Mucosa of descending colon (tissue), 3 donors: ENCODE data around the gene ARL14EPL. TPM values are rescaled to one million over a fixed set of nuclear protein-coding genes. Genes with fewer than 3 reads are reported as not detected.
A peak's percentile ranks its signal among the peaks of the same experiment; 100 is the strongest.
"Not testable (repeated sequence)": the region's sequence is repeated elsewhere in the genome, so short reads cannot be mapped to it uniquely, and the experiment has no call there.

ENCODE experiments used
- ATAC-seq: fragments of 200-7000 bp; cut with Tn5 transposase; one replicate; pipeline ENCODE4 v1.9.1; 2020; ENCODE audit warnings: mild to moderate bottlenecking, moderate library complexity
- DNase-seq, 3 donors: peaks; one replicate each; pipeline ENCODE4 v3.0.0-alpha.2; 2020
- H3K36me3 ChIP-seq: fragments of 200-600 bp; one replicate; pipeline ENCODE4 v1.8.0; 2021; ENCODE audit warnings: low read depth, mild to moderate bottlenecking
- H3K4me1 ChIP-seq: fragments of 200-600 bp; one replicate; pipeline ENCODE4 v1.8.0; 2021; ENCODE audit warnings: low read depth, mild to moderate bottlenecking
- H3K4me3 ChIP-seq: fragments of 200-600 bp; one replicate; pipeline ENCODE4 v1.8.0; 2021; ENCODE audit warnings: mild to moderate bottlenecking
- H3K9me3 ChIP-seq: fragments of 200-600 bp; one replicate; pipeline ENCODE4 v1.8.0; 2021; ENCODE audit warnings: mild to moderate bottlenecking
- CTCF ChIP-seq: fragments of 200-600 bp; IDR thresholded peaks from one replicate; pipeline ENCODE4 v1.8.0; 2022; ENCODE audit warnings: antibody characterized with exemption, mild to moderate bottlenecking
- intact Hi-C, 2 donors: fragments of 100-400 bp; cut with DNase I in 1 of 2; cut with micrococcal nuclease in 1 of 2; formaldehyde crosslinking; loops; one replicate each; pipeline versions ENCODE4 v1.11.0 to v1.11.1; 2022; cut with DNase I, micrococcal nuclease
- total RNA-seq, 3 donors: library from RNA; stranded (reverse); fragmentation: NEBNext Ultra II Directional in 2 of 3; extraction: Animal tissue kit (Norgen Biotek cat#: 25700) in 2 of 3; gene quantifications; one replicate each; pipeline versions ENCODE4 v1.2.1 to v1.2.4, GENCODE V29; 2021 to 2023
- donor health status: DM: no; HTN: no; CAD: no; lungs with moderate emphysema.
- donor health status: DM: no; HTN: no; CAD: no.
- donor health status: DM: no; HTN: yes; CAD: no.

Gene ARL14EPL
- total RNA-seq, 3 donors from 2014 or later = not detected

GRCh38 chr5:116084871-116085715 lies 52.8 kb downstream of the ARL14EPL start, which contains the start of gene COMMD10:
TSS of gene COMMD10 (plus strand) at chr5:116085025.
- intact Hi-C loops = no loop called here
- ATAC-seq (peak; percentile 96), DNase-seq (peak; percentile 85 to 88 (median 86))

GRCh38 chr5:116086309-116086708 lies 54.0 kb downstream of the ARL14EPL start:
- DNase-seq, ATAC-seq, H3K9me3 ChIP-seq, intact Hi-C loops, H3K36me3 ChIP-seq, H3K4me3 ChIP-seq, H3K4me1 ChIP-seq: not testable (repeated sequence)

More at GRCh38 chr5:116084871-116085715, 52.8 kb downstream of the ARL14EPL start, which contains the start of gene COMMD10:
- no peaks in the 10 kb centered on the region for H3K4me1 ChIP-seq
- H3K36me3 ChIP-seq = no peaks in the 10 kb centered on the region
- H3K9me3 ChIP-seq = no peaks in the 10 kb centered on the region
- TF ChIP-seq CTCF = no peak
- peak within 1 kb of the TSS; percentile 72 for H3K4me3 ChIP-seq

- no peak for DNase-seq
- Histone ChIP-seq H3K9me3 (no peaks in the 10 kb centered on the region), H3K4me3 (no peak overlapping the region), H3K4me1 (no peaks in the 10 kb centered on the region), H3K36me3 (no peaks in the 10 kb centered on the region)
- intact Hi-C loops = no loop called here
- no peak for TF ChIP-seq CTCF
- ATAC-seq = no peak
These were observed 55.8 kb downstream of the ARL14EPL start for GRCh38 chr5:116088062-116088461.

DNA sequence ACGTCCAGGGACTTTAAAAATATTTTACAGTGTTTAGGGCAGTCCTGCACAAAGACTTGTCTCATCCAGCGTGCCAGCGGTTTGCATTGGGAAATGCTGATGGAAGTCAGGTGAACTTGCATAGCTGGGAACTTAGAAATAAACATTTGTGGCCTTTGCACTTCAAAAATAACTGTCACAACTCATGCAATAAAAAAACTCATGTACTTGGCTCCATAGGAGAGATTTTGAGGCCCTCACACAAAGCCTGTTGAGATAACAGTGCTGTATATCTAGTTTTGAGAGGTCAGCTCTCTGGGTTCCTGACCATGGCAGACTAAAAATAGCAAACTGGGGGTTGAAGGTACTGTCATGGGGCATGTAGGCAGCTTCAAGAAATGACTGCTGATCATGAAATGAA lies 58.0 kb downstream of the ARL14EPL start:
- no peak for ATAC-seq
- intact Hi-C loops = no loop called here
- H3K4me1 ChIP-seq = no peaks in the 10 kb centered on the region
- no peak for DNase-seq
- no peaks in the 10 kb centered on the region for H3K9me3 ChIP-seq
- no peak for TF ChIP-seq CTCF
- no peaks in the 10 kb centered on the region for H3K36me3 ChIP-seq
- no peak overlapping the region for H3K4me3 ChIP-seq

- DNase-seq (no peak), ATAC-seq (no peak)
- H3K9me3 ChIP-seq = no peaks in the 10 kb centered on the region
- no peak for TF ChIP-seq CTCF
- intact Hi-C loops = no loop called here
- no peaks in the 10 kb centered on the region for H3K36me3 ChIP-seq
- H3K4me3 ChIP-seq = no peak overlapping the region
- H3K4me1 ChIP-seq = no peaks in the 10 kb centered on the region
These were observed 59.1 kb downstream of the ARL14EPL start for GRCh38 chr5:116091416-116091815.

DNA sequence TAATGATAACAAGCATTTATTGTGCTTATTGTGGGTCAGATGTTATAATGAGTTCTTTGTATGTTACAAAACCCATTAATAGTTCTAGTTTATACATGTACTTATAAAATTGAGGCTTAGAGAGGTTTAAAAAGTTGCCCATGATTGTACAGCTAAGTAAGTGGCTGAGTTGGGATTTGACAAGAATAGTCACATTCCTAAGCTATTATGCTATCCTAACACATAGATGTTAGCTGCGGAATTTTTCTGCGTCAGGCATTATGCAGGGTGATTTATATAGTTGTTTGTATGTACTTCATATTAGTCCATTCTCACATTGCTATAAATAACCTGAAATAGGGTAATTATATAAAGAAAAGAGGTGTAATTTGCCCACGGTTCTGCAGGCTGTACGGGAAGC lies 65.0 kb downstream of the ARL14EPL start:
- Histone ChIP-seq H3K9me3 (no peaks in the 10 kb centered on the region), H3K36me3 (no peaks in the 10 kb centered on the region), H3K4me3 (no peak overlapping the region), H3K4me1 (no peaks in the 10 kb centered on the region)
- ATAC-seq (no peak), DNase-seq (no peak)
- no peak for TF ChIP-seq CTCF
- intact Hi-C loops = no loop called here
